K562 (cell line): ENCODE data around the gene UVRAG.

ENCODE experiments used
- CHAMP1 ChIP-seq: fragments of 450-650 bp; IDR thresholded peaks from 2 replicates; pipeline ENCODE4 v1.6.1; 2016; ENCODE audit warnings: mild to moderate bottlenecking
- DNMT1 ChIP-seq: fragments of 450-650 bp; IDR thresholded peaks from 2 replicates; pipeline ENCODE4 v1.6.1; 2016; ENCODE audit warnings: antibody characterized with exemption, mild to moderate bottlenecking
- EP300 ChIP-seq: IDR thresholded peaks from 2 replicates; pipeline ENCODE4 v1.6.1; 2012; ENCODE audit warnings: low read length, improper control_type of control experiment
- FOXM1 ChIP-seq, 2 experiments: fragments of 450-650 bp in 1 of 2; sonication (generic) in 1 of 2; formaldehyde crosslinking in 1 of 2; IDR thresholded peaks; 2 replicates each; pipeline versions ENCODE4 v1.6.1 to v1.9.0; 2017 to 2022; ENCODE audit warnings: low read depth in 2 of 2, mild to moderate bottlenecking in 2 of 2, missing genetic modification reagents in 1 of 2, moderate library complexity in 1 of 2
- MAFK ChIP-seq: IDR thresholded peaks from 2 replicates; pipeline ENCODE4 v1.6.1; 2011; ENCODE audit warnings: low read length, improper control_type of control experiment
- NR2C2 ChIP-seq, 2 experiments: fragments of 200-800 bp in 1 of 2; sonication (Bioruptor generic) in 1 of 2; sonication (generic) in 1 of 2; formaldehyde crosslinking in 1 of 2; IDR thresholded peaks; 2 replicates each; pipeline versions ENCODE4 v1.6.1 to v1.8.0; 2016 to 2022; ENCODE audit warnings: mild to moderate bottlenecking in 1 of 2, missing compliant biosample characterization in 1 of 2, missing genetic modification characterization in 1 of 2, missing genetic modification reagents in 1 of 2
- POLR2A ChIP-seq: fragments of 450-650 bp; conservative IDR thresholded peaks from 2 replicates; pipeline ENCODE4 v1.6.1; 2016
- PRMT5 ChIP-seq: sonication (generic); formaldehyde crosslinking; IDR thresholded peaks from 2 replicates; pipeline ENCODE4 v1.5.0; 2020; ENCODE audit warnings: missing genetic modification reagents
- TCF7L2 ChIP-seq: fragments of 150-350 bp; IDR thresholded peaks from 2 replicates; pipeline ENCODE4 v1.6.1; 2016; ENCODE audit warnings: low read depth, mild to moderate bottlenecking, low read length, moderate library complexity
- ZNF134 ChIP-seq: fragments of 250-450 bp; sonication (Bioruptor Pico); conservative IDR thresholded peaks from 2 replicates; pipeline ENCODE4 v1.4.0; 2020
- TF ChIP-seq, protein P1 (sequence below): fragments of 250-450 bp; sonication (Bioruptor Pico); IDR thresholded peaks from 2 replicates; pipeline ENCODE4 v1.4.0; 2020; ENCODE audit warnings: borderline replicate concordance
- TF ChIP-seq, protein P2 (sequence below), 3 experiments: IDR thresholded peaks in 2 of 3; conservative IDR thresholded peaks in 1 of 3; 2 replicates each; pipeline ENCODE4 v1.5.1; 2011 to 2012; ENCODE audit warnings: low read length in 3 of 3, mild to moderate bottlenecking in 3 of 3, control low read depth in 2 of 3, improper control_type of control experiment in 1 of 3, inconsistent platforms in 1 of 3, low read depth in 1 of 3, mixed read lengths in 1 of 3, moderate library complexity in 1 of 3; ENCODE audit not compliant: insufficient read depth in 2 of 3

- TF ChIP-seq, protein P1, sequence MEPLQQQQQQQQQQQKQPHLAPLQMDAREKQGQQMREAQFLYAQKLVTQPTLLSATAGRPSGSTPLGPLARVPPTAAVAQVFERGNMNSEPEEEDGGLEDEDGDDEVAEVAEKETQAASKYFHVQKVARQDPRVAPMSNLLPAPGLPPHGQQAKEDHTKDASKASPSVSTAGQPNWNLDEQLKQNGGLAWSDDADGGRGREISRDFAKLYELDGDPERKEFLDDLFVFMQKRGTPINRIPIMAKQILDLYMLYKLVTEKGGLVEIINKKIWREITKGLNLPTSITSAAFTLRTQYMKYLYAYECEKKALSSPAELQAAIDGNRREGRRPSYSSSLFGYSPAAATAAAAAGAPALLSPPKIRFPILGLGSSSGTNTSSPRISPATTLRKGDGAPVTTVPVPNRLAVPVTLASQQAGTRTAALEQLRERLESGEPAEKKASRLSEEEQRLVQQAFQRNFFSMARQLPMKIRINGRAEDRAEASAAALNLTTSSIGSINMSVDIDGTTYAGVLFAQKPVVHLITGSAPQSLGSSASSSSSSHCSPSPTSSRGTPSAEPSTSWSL (CRISPR knock-in tag), result no peak
- TF ChIP-seq NR2C2 (CRISPR knock-in tag; IDR thresholded peaks at IDR 0.05) (no peak), NR2C2 (tag; IDR thresholded peaks at IDR 0.05) (no peak), TCF7L2 (no peak), CHAMP1 (no peak), ZNF134 (CRISPR knock-in tag) (no peak), MAFK (no peak), PRMT5 (no peak), POLR2A (no peak), FOXM1 (IDR thresholded peaks at IDR 0.05; ENCODE audit: low read depth) (no peak), FOXM1 (CRISPR knock-in tag; IDR thresholded peaks at IDR 0.05; ENCODE audit: low read depth) (no peak), DNMT1 (no peak), EP300 (no peak)
- TF ChIP-seq, protein P2, sequence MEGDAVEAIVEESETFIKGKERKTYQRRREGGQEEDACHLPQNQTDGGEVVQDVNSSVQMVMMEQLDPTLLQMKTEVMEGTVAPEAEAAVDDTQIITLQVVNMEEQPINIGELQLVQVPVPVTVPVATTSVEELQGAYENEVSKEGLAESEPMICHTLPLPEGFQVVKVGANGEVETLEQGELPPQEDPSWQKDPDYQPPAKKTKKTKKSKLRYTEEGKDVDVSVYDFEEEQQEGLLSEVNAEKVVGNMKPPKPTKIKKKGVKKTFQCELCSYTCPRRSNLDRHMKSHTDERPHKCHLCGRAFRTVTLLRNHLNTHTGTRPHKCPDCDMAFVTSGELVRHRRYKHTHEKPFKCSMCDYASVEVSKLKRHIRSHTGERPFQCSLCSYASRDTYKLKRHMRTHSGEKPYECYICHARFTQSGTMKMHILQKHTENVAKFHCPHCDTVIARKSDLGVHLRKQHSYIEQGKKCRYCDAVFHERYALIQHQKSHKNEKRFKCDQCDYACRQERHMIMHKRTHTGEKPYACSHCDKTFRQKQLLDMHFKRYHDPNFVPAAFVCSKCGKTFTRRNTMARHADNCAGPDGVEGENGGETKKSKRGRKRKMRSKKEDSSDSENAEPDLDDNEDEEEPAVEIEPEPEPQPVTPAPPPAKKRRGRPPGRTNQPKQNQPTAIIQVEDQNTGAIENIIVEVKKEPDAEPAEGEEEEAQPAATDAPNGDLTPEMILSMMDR (IDR thresholded peaks at IDR 0.05 in 2 of 3, conservative IDR thresholded peaks at IDR 0.05 in 1 of 3; ENCODE audit: insufficient read depth in 2 of 3, low read depth in 1 of 3, low read length in 3 of 3), result no peak
Measured at GRCh38 chr11:76131142-76131541, 316.1 kb downstream of the UVRAG start.
